ENCODE data around the gene DKKL1. TPM values are rescaled to one million over a fixed set of nuclear protein-coding genes. Genes with fewer than 3 reads are reported as not detected.
A peak's percentile ranks its signal among the peaks of the same experiment; 100 is the strongest.
"Not testable (repeated sequence)": the region's sequence is repeated elsewhere in the genome, so short reads cannot be mapped to it uniquely, and the experiment has no call there.

DKKL1 gene
- total RNA-seq (2014; rRNA removed; shearing (Covaris generic)) = 0.08 and 3.8 TPM in 2 replicates

GRCh38 chr19:49363268-49364082 lies at the start of gene DKKL1:
Gene DKKL1 (plus strand): TSS chr19:49363877. CDS start chr19:49363999, 122 bp downstream.
- DNase-seq (ENCODE audit: low spot score) = peak; percentile 99

- no peak for DNase-seq (ENCODE audit: low spot score)
These were observed 48.6 kb upstream of the DKKL1 start for GRCh38 chr19:49315111-49315510.

- no peak for DNase-seq (ENCODE audit: low spot score)
These were observed 47.4 kb upstream of the DKKL1 start for GRCh38 chr19:49316284-49316683.

- DNase-seq (ENCODE audit: low spot score) = no peak
These were observed 45.4 kb upstream of the DKKL1 start for GRCh38 chr19:49318296-49318695.

GRCh38 chr19:49324801-49325576 lies 38.7 kb upstream of the DKKL1 start, which contains the start of gene SLC6A16:
Gene SLC6A16 (minus strand): TSS chr19:49325191. CDS start chr19:49311347, 13,844 bp downstream.
- DNase-seq (ENCODE audit: low spot score) = no peak

GRCh38 chr19:49325756-49326155 lies 37.9 kb upstream of the DKKL1 start:
- not testable (repeated sequence) for DNase-seq (ENCODE audit: low spot score)

- no peak for DNase-seq (ENCODE audit: low spot score)
These were observed 37.4 kb upstream of the DKKL1 start for GRCh38 chr19:49326165-49326704.

GRCh38 chr19:49327878-49328544 lies 35.7 kb upstream of the DKKL1 start:
- peak; percentile 24 for DNase-seq (ENCODE audit: low spot score)

- no peak for DNase-seq (ENCODE audit: low spot score)
These were observed 34.9 kb upstream of the DKKL1 start for GRCh38 chr19:49328741-49329140.

- not testable (repeated sequence) for DNase-seq (ENCODE audit: low spot score)
These were observed 32.5 kb upstream of the DKKL1 start for GRCh38 chr19:49331187-49331586.

GRCh38 chr19:49331616-49332055 lies 32.0 kb upstream of the DKKL1 start:
- DNase-seq (ENCODE audit: low spot score) = peak; percentile 64

GRCh38 chr19:49332691-49333417 lies 30.8 kb upstream of the DKKL1 start:
- not testable (repeated sequence) for DNase-seq (ENCODE audit: low spot score)

- no peak for DNase-seq (ENCODE audit: low spot score)
These were observed 30.3 kb upstream of the DKKL1 start for GRCh38 chr19:49333418-49333805.

GRCh38 chr19:49333811-49334288 lies 29.8 kb upstream of the DKKL1 start:
- DNase-seq (ENCODE audit: low spot score) = no peak

- DNase-seq (ENCODE audit: low spot score) = no peak
These were observed 28.4 kb upstream of the DKKL1 start, which contains the start of gene CD37 for GRCh38 chr19:49335071-49335783. Gene CD37 (plus strand): TSS chr19:49335406. CDS start chr19:49335541, 135 bp downstream.

GRCh38 chr19:49335784-49336481 lies 27.7 kb upstream of the DKKL1 start:
- DNase-seq (ENCODE audit: low spot score) = no peak

GRCh38 chr19:49336482-49337266 lies 27.0 kb upstream of the DKKL1 start:
- DNase-seq (ENCODE audit: low spot score) = no peak

GRCh38 chr19:49337267-49338022 lies 26.2 kb upstream of the DKKL1 start:
- no peak for DNase-seq (ENCODE audit: low spot score)

Data from H4 (cell line).